DOHH2 (cell line): ENCODE data around the gene FDX1.

Experiments used
- H3F3A ChIP-seq: fragments of 200-600 bp; sonication (generic), shearing (Covaris generic); 2 replicates; pipeline ENCODE4 v1.6.0; 2016; ENCODE audit warnings: antibody characterized with exemption, mild to moderate bottlenecking; ENCODE audit not compliant: control insufficient read depth, insufficient read depth
- H3K27ac ChIP-seq: fragments of 200-600 bp; sonication (generic); 2 replicates; pipeline ENCODE4 v1.5.1; 2014; ENCODE audit warnings: low read depth, mild to moderate bottlenecking, low read length, moderate library complexity
- H3K27me3 ChIP-seq: fragments of 200-600 bp; sonication (generic); 2 replicates; pipeline ENCODE4 v1.6.1; 2014; ENCODE audit warnings: mild to moderate bottlenecking, low read length, mixed read lengths; ENCODE audit not compliant: control insufficient read depth
- H3K36me3 ChIP-seq: fragments of 200-600 bp; sonication (generic); 2 replicates; pipeline ENCODE4 v1.6.1; 2014; ENCODE audit warnings: mild to moderate bottlenecking, low read length, moderate library complexity, mixed read lengths; ENCODE audit not compliant: control insufficient read depth
- H3K4me1 ChIP-seq: fragments of 200-600 bp; sonication (generic); 2 replicates; pipeline ENCODE4 v1.6.1; 2014; ENCODE audit warnings: mild to moderate bottlenecking, low read length, mixed read lengths; ENCODE audit not compliant: control insufficient read depth
- H3K4me2 ChIP-seq: fragments of 200-600 bp; sonication (generic); 2 replicates; pipeline ENCODE4 v1.6.0; 2014; ENCODE audit warnings: mild to moderate bottlenecking, low read length, moderate library complexity
- H3K4me3 ChIP-seq: fragments of 200-600 bp; sonication (generic); 2 replicates; pipeline ENCODE4 v1.5.1; 2014; ENCODE audit warnings: mild to moderate bottlenecking, low read length, mixed read lengths
- H3K79me2 ChIP-seq: fragments of 200-600 bp; sonication (generic); 2 replicates; pipeline ENCODE4 v1.6.1; 2014; ENCODE audit warnings: mild to moderate bottlenecking, low read length, mixed read lengths; ENCODE audit not compliant: control insufficient read depth
- H3K9me2 ChIP-seq: fragments of 200-600 bp; sonication (generic); replicated peaks from 2 replicates; pipeline ENCODE4 v1.6.1; 2014; ENCODE audit warnings: mild to moderate bottlenecking, low read length, mixed read lengths; ENCODE audit not compliant: control insufficient read depth
- H3K9me3 ChIP-seq: fragments of 200-600 bp; sonication (generic); 2 replicates; pipeline ENCODE4 v1.6.1; 2014; ENCODE audit warnings: antibody characterized with exemption, low read length, mixed read lengths; ENCODE audit not compliant: control insufficient read depth, insufficient read depth
- H4K20me1 ChIP-seq: fragments of 200-600 bp; sonication (generic); 2 replicates; pipeline ENCODE4 v1.6.0; 2014; ENCODE audit warnings: low read depth, mild to moderate bottlenecking, antibody characterized with exemption, low read length, moderate library complexity; ENCODE audit not compliant: control insufficient read depth, insufficient read depth
- CTCF ChIP-seq: fragments of 200-600 bp; sonication (generic); IDR thresholded peaks from one replicate; pipeline ENCODE4 v1.5.1; 2014; ENCODE audit warnings: antibody characterized with exemption, mild to moderate bottlenecking, low read depth, low read length; ENCODE audit not compliant: poor library complexity, severe bottlenecking
- EZH2phosphoT487 ChIP-seq: fragments of 200-600 bp; sonication (generic); IDR thresholded peaks from 2 replicates; pipeline ENCODE4 v1.6.1; 2017; ENCODE audit warnings: borderline replicate concordance, mild to moderate bottlenecking, antibody characterized with exemption, low read length, moderate library complexity, mixed read lengths

The FDX1 gene

GRCh38 chr11:110501428-110501827 is 71.7 kb downstream of the FDX1 start:
- Histone ChIP-seq H3K36me3 (no peaks in the 10 kb centered on the region), H3K4me1 (no peaks in the 10 kb centered on the region), H3K9me2 (no peaks in the 10 kb centered on the region), H3F3A (no peaks in the 10 kb centered on the region), H3K79me2 (no peaks in the 10 kb centered on the region), H3K27ac (no peak overlapping the region), H4K20me1 (no peaks in the 10 kb centered on the region), H3K27me3 (no peaks in the 10 kb centered on the region; the same call in 1 of the 2 replicates), H3K4me2 (no peak overlapping the region), H3K4me3 (no peak overlapping the region), H3K9me3 (no peaks in the 10 kb centered on the region)
- TF ChIP-seq EZH2phosphoT487 (no peak), CTCF (no peak)

- H3K27me3 ChIP-seq: no peaks in the 10 kb centered on the region
- H3F3A ChIP-seq: no peaks in the 10 kb centered on the region
- H3K36me3 ChIP-seq: no peaks in the 10 kb centered on the region
- no peaks in the 10 kb centered on the region for H3K9me3 ChIP-seq
- no peaks in the 10 kb centered on the region for H3K79me2 ChIP-seq
- no peaks in the 10 kb centered on the region for H3K4me1 ChIP-seq
- no peaks in the 10 kb centered on the region for H3K9me2 ChIP-seq
- H4K20me1 ChIP-seq: no peaks in the 10 kb centered on the region
- H3K4me3 ChIP-seq: no peak overlapping the region
- no peak overlapping the region for H3K4me2 ChIP-seq
- H3K27ac ChIP-seq: no peak overlapping the region
- no peak for TF ChIP-seq CTCF
- TF ChIP-seq EZH2phosphoT487: no peak
Measured at GRCh38 chr11:110505528-110506284, 76.0 kb downstream of the FDX1 start.

- TF ChIP-seq EZH2phosphoT487 (no peak), CTCF (no peak)
- Histone ChIP-seq H3K9me3 (no peaks in the 10 kb centered on the region), H3K4me1 (no peaks in the 10 kb centered on the region), H3F3A (no peaks in the 10 kb centered on the region), H3K27ac (no peak overlapping the region), H3K27me3 (no peaks in the 10 kb centered on the region), H3K4me3 (no peak overlapping the region), H3K79me2 (no peaks in the 10 kb centered on the region), H3K9me2 (no peaks in the 10 kb centered on the region), H3K4me2 (no peak overlapping the region), H3K36me3 (no peaks in the 10 kb centered on the region), H4K20me1 (no peaks in the 10 kb centered on the region)
Measured at GRCh38 chr11:110507328-110507727, 77.6 kb downstream of the FDX1 start.
